Measurements from ENCODE around the gene C2CD5. TPM values are rescaled to one million over a fixed set of nuclear protein-coding genes. Genes with fewer than 3 reads are reported as not detected.

C2CD5 gene
- total and polyA plus RNA-seq, 2 of the 13 experiments (the other 11 are each of a cell fraction or from before 2014, with no cell fraction given): 12.6 to 14.6 TPM

GRCh38 chr12:22545255-22545654 is 913 bp upstream of the C2CD5 start:
- FAIRE-seq (no peak), DNase-seq (ENCODE audit: low spot score) (no peak), ATAC-seq (no peak)
- Histone ChIP-seq H3K9me3 (ENCODE audit: low read length) (no peaks in the 10 kb centered on the region), H3K27me3 (ENCODE audit: control insufficient read depth in 1 of 2, insufficient read depth in 2 of 2, low read length in 2 of 2) (no peaks in the 10 kb centered on the region; a peak in 1 of 5 replicates), H3K9ac (ENCODE audit: insufficient read depth, low read depth, low read length) (no peak overlapping the region), H3K27ac (ENCODE audit: extremely low read length, insufficient read depth, low read length) (peak overlapping the region; percentile 91), H3K79me2 (ENCODE audit: insufficient read depth, low read length) (no peaks in the 10 kb centered on the region), H4K20me1 (ENCODE audit: insufficient read depth, low read length) (no peaks in the 10 kb centered on the region), H2AFZ (ENCODE audit: low read length) (no peak overlapping the region), H3K4me1 (ENCODE audit: insufficient read depth, low read length) (peaks cover 22% of the 10 kb centered on the region), H3K4me2 (ENCODE audit: low read depth, low read length) (peak overlapping the region; percentile 75), H3K4me3 (replicated peaks in 1 of 3; ENCODE audit: insufficient read depth in 1 of 3, low read depth in 2 of 3, low read length in 3 of 3) (peak overlapping the region in 1 of 3 experiments; percentile 95; a peak in 2 of 6 replicates), H3K36me3 (replicated peaks in 1 of 2; ENCODE audit: control insufficient read depth in 1 of 2, insufficient read depth in 2 of 2, low read length in 2 of 2) (no peaks in the 10 kb centered on the region)
- in situ Hi-C loops (cut with HindIII; ENCODE audit: extremely low pct_ligation_motif_present, low pct_unique_long_range_greater_than_20kb) (no loop called here), intact Hi-C loops (cut with micrococcal nuclease; ENCODE audit: unreplicated experiment) (no loop called here)
- no TSS peak for BruUV-seq (replicated peaks)
- CTCF ChIA-PET (ENCODE audit: low intra/inter-chr PET ratio, low total read pairs): interaction anchor here (1.2 kb wide), 1 partner anchor 16 kb away, joined by 3 read pairs; no protein-coding TSS in a partner anchor
- TF ChIP-seq SRSF4 (IDR thresholded peaks at IDR 0.05; ENCODE audit: low read depth, low read length, poor library complexity, severe bottlenecking) (no peak), MTA1 (CRISPR knock-in tag; IDR thresholded peaks at IDR 0.05; ENCODE audit: borderline replicate concordance) (no peak), SP5 (CRISPR knock-in tag; IDR thresholded peaks at IDR 0.05; ENCODE audit: borderline replicate concordance, low read depth) (no peak), RCOR2 (CRISPR knock-in tag; IDR thresholded peaks at IDR 0.05) (no peak), HOXA3 (CRISPR knock-in tag; IDR thresholded peaks at IDR 0.05) (no peak), ATF3 (CRISPR knock-in tag; IDR thresholded peaks at IDR 0.05) (no peak)
- WGBS (ENCODE audit: low lambda C conversion rate): 95% methylated on average over 6 of the region's 6 CpGs
- POLR2A ChIA-PET: interaction anchor here (1.7 to 2.4 kb wide), 3 partner anchors 16 to 1108 kb away, joined by 4 to 44 read pairs (median 8); partner anchors contain the start of genes ETNK1 and PYROXD1

- H3K79me2 ChIP-seq (ENCODE audit: insufficient read depth, low read length): no peaks in the 10 kb centered on the region
- ChIA-PET POLR2A (interaction anchor here (1.5 to 2.4 kb wide), 4 partner anchors 12 to 1106 kb away, joined by 4 to 44 read pairs (median 6); partner anchors contain the start of genes ETNK1 and PYROXD1), CTCF (ENCODE audit: low intra/inter-chr PET ratio, low total read pairs) (no interaction called here)
- peak overlapping the region; percentile 86 to 97 (median 95) for H3K4me3 ChIP-seq (replicated peaks in 1 of 3; ENCODE audit: insufficient read depth in 1 of 3, low read depth in 2 of 3, low read length in 3 of 3)
- BruUV-seq (replicated peaks): no TSS peak
- peaks cover 22% of the 10 kb centered on the region for H3K4me1 ChIP-seq (ENCODE audit: insufficient read depth, low read length)
- intact Hi-C loops (cut with micrococcal nuclease; ENCODE audit: unreplicated experiment) (loop anchor here (1.0 kb wide), 1 partner anchor 81 kb away; no protein-coding TSS in a partner anchor), in situ Hi-C loops (cut with HindIII; ENCODE audit: extremely low pct_ligation_motif_present, low pct_unique_long_range_greater_than_20kb) (loop anchor here (5.0 kb wide), 1 partner anchor 84 kb away; the partner anchor contains the start of gene ETNK1)
- H3K27me3 ChIP-seq (ENCODE audit: control insufficient read depth in 1 of 2, insufficient read depth in 2 of 2, low read length in 2 of 2): no peaks in the 10 kb centered on the region; a peak in 1 of 5 replicates
- no peaks in the 10 kb centered on the region for H3K9me3 ChIP-seq (ENCODE audit: low read length)
- ATAC-seq (peak; percentile 80), FAIRE-seq (peak; percentile 39), DNase-seq (ENCODE audit: low spot score) (peak; percentile 27)
- no peaks in the 10 kb centered on the region for H3K36me3 ChIP-seq (replicated peaks in 1 of 2; ENCODE audit: control insufficient read depth in 1 of 2, insufficient read depth in 2 of 2, low read length in 2 of 2)
- peak overlapping the region; percentile 91 for H3K27ac ChIP-seq (ENCODE audit: extremely low read length, insufficient read depth, low read length)
- peak overlapping the region; percentile 9 for H2AFZ ChIP-seq (ENCODE audit: low read length)
- H3K9ac ChIP-seq (ENCODE audit: insufficient read depth, low read depth, low read length): peak overlapping the region; percentile 84
- peak overlapping the region; percentile 75 for H3K4me2 ChIP-seq (ENCODE audit: low read depth, low read length)
- H4K20me1 ChIP-seq (ENCODE audit: insufficient read depth, low read length): no peaks in the 10 kb centered on the region
- 68% methylated on average over 5 of the region's 28 CpGs for WGBS (ENCODE audit: low lambda C conversion rate)
- TF ChIP-seq ZNF292 (CRISPR knock-in tag; IDR thresholded peaks at IDR 0.05; ENCODE audit: borderline replicate concordance, low read depth): peak; percentile 73
- TF ChIP-seq NR3C1 (CRISPR knock-in tag; IDR thresholded peaks at IDR 0.05): no peak
- TF ChIP-seq PBX2 (CRISPR knock-in tag; IDR thresholded peaks at IDR 0.05): peak; percentile 59; the same call in 1 of the 2 replicates
- 0 out of 2 replicates have a peak, but pooled peaks have one; percentile 2 for TF ChIP-seq FOXK1 (CRISPR knock-in tag; IDR thresholded peaks at IDR 0.05; ENCODE audit: borderline replicate concordance, low read depth)
- TF ChIP-seq HOMEZ (CRISPR knock-in tag; IDR thresholded peaks at IDR 0.05; ENCODE audit: low read depth): 0 out of 2 replicates have a peak, but pooled peaks have one; percentile 21
- no peak for TF ChIP-seq HINFP (CRISPR knock-in tag; IDR thresholded peaks at IDR 0.05; ENCODE audit: low read depth)
These were observed 900 bp downstream of the C2CD5 start for GRCh38 chr12:22543246-22544037.
